Measurements from ENCODE around the gene PMM2.

- TF ChIP-seq, protein P1, sequence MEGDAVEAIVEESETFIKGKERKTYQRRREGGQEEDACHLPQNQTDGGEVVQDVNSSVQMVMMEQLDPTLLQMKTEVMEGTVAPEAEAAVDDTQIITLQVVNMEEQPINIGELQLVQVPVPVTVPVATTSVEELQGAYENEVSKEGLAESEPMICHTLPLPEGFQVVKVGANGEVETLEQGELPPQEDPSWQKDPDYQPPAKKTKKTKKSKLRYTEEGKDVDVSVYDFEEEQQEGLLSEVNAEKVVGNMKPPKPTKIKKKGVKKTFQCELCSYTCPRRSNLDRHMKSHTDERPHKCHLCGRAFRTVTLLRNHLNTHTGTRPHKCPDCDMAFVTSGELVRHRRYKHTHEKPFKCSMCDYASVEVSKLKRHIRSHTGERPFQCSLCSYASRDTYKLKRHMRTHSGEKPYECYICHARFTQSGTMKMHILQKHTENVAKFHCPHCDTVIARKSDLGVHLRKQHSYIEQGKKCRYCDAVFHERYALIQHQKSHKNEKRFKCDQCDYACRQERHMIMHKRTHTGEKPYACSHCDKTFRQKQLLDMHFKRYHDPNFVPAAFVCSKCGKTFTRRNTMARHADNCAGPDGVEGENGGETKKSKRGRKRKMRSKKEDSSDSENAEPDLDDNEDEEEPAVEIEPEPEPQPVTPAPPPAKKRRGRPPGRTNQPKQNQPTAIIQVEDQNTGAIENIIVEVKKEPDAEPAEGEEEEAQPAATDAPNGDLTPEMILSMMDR (conservative IDR thresholded peaks at IDR 0.05; ENCODE audit: low read depth, low read length), result no peak
- TF ChIP-seq EZH2phosphoT487 (IDR thresholded peaks at IDR 0.05; ENCODE audit: borderline replicate concordance, low read length), result no peak
These were observed 33.0 kb upstream of the PMM2 start for GRCh38 chr16:8764525-8765250.
